ENCODE measurements around the gene ASXL3.

ASXL3 gene

DNA sequence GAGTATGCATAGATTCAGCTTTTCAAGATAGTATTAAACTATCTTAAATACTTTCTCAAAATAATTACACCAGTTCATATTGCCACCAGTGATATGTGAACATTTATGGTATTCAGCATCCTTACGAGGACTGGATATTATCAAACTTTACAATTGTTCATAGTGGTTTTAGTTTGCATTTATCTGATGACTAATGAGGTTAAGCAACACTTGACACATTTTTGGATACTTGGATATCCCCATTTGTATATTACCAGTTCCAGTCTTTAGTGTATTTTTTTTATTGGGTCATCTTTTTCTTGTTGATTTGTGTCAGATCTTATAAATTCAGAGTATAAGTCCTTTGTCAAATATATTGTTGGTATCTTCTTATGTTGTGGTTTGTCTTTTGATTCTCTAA, 128.4 kb downstream of the ASXL3 start:
- H3K9me3 ChIP-seq (ENCODE audit: control insufficient read depth in 5 of 5, low read length in 5 of 5), result no peaks in the 10 kb centered on the region
- H3K36me3 ChIP-seq (ENCODE audit: control insufficient read depth in 5 of 5, insufficient read depth in 5 of 5, low read length in 5 of 5), result no peaks in the 10 kb centered on the region
- no peaks in the 10 kb centered on the region for H3K27me3 ChIP-seq (ENCODE audit: control insufficient read depth in 5 of 5, insufficient read depth in 4 of 5, low read length in 5 of 5)
- no peaks in the 10 kb centered on the region for H3K4me1 ChIP-seq (ENCODE audit: control insufficient read depth in 5 of 5, insufficient read depth in 5 of 5, low read length in 5 of 5)
- H3K9ac ChIP-seq (ENCODE audit: low read length in 5 of 5), result no peak overlapping the region
- no peak overlapping the region for H3K4me3 ChIP-seq (ENCODE audit: low read depth in 1 of 5, low read length in 5 of 5)
- H3K27ac ChIP-seq (ENCODE audit: low read depth, low read length), result no peak overlapping the region

DNA sequence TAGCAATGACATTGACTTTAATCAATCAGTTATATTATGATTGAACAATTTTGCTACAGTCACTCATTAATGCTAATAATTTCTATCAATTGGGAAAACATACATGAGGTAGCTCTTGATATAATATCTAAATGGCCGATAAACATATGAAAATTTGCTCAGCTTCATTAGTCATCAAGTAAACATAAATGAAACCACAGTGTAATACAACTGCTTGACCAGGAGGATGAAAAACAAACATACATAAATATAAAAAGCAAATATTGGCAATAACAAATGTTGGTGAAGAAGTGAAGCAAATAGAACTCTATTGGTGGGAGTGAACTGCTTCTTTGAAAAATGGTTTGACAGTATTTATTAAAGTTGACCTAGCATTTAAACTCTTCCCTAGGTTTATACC, 130.9 kb downstream of the ASXL3 start:
- Histone ChIP-seq H3K9me3 (ENCODE audit: control insufficient read depth in 5 of 5, low read length in 5 of 5) (no peaks in the 10 kb centered on the region), H3K4me1 (ENCODE audit: control insufficient read depth in 5 of 5, insufficient read depth in 5 of 5, low read length in 5 of 5) (no peaks in the 10 kb centered on the region), H3K27me3 (ENCODE audit: control insufficient read depth in 5 of 5, insufficient read depth in 4 of 5, low read length in 5 of 5) (no peaks in the 10 kb centered on the region), H3K36me3 (ENCODE audit: control insufficient read depth in 5 of 5, insufficient read depth in 5 of 5, low read length in 5 of 5) (no peaks in the 10 kb centered on the region), H3K27ac (ENCODE audit: low read depth, low read length) (no peak overlapping the region), H3K9ac (ENCODE audit: low read length in 5 of 5) (no peak overlapping the region), H3K4me3 (ENCODE audit: low read depth in 1 of 5, low read length in 5 of 5) (no peak overlapping the region)

DNA sequence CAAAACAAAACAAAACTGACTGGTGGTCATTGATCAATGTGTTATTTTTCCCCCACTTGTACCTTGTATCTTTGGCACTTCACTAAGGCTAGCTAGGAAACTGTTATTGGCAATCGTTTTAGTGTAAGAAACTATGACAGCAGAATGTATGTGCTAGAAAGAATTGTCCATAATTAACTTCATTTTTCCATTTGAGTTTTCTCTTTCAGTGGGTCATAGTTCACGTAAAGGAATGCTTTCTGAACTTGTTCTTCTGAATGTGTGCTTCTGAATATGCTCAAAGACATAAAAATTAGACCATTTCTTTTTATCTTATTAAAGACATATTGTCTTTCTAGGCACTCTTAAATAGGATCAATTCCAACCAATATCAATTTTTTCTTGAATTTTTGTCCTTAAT, 132.2 kb downstream of the ASXL3 start:
- Histone ChIP-seq H3K4me1 (ENCODE audit: control insufficient read depth in 5 of 5, insufficient read depth in 5 of 5, low read length in 5 of 5) (no peaks in the 10 kb centered on the region), H3K36me3 (ENCODE audit: control insufficient read depth in 5 of 5, insufficient read depth in 5 of 5, low read length in 5 of 5) (no peaks in the 10 kb centered on the region), H3K9ac (ENCODE audit: low read length in 5 of 5) (no peak overlapping the region), H3K27ac (ENCODE audit: low read depth, low read length) (no peak overlapping the region), H3K9me3 (ENCODE audit: control insufficient read depth in 5 of 5, low read length in 5 of 5) (no peaks in the 10 kb centered on the region), H3K4me3 (ENCODE audit: low read depth in 1 of 5, low read length in 5 of 5) (no peak overlapping the region), H3K27me3 (ENCODE audit: control insufficient read depth in 5 of 5, insufficient read depth in 4 of 5, low read length in 5 of 5) (no peaks in the 10 kb centered on the region)

DNA sequence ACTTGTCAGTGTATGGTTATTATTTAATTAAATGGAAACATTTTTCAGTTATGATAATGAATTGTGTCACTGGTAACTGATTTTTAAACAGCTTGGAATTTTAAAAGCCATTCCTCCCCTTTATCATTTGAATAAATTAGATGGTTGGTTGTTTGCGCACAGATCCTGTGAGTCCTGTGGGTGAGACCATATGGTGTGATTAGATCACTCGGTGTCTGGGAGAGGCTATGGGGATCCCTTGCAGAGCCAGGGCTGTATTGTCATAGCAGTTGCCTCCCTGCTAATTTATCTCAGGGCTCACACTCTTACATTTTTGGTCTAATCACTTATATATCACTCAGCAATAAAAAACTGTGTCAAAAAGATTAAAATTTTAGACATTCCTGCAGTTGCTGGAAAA, 133.5 kb downstream of the ASXL3 start:
- Histone ChIP-seq H3K4me3 (ENCODE audit: low read depth in 1 of 5, low read length in 5 of 5) (no peak overlapping the region), H3K27me3 (ENCODE audit: control insufficient read depth in 5 of 5, insufficient read depth in 4 of 5, low read length in 5 of 5) (no peaks in the 10 kb centered on the region), H3K9ac (ENCODE audit: low read length in 5 of 5) (no peak overlapping the region), H3K9me3 (ENCODE audit: control insufficient read depth in 5 of 5, low read length in 5 of 5) (no peaks in the 10 kb centered on the region), H3K4me1 (ENCODE audit: control insufficient read depth in 5 of 5, insufficient read depth in 5 of 5, low read length in 5 of 5) (no peaks in the 10 kb centered on the region), H3K27ac (ENCODE audit: low read depth, low read length) (no peak overlapping the region), H3K36me3 (ENCODE audit: control insufficient read depth in 5 of 5, insufficient read depth in 5 of 5, low read length in 5 of 5) (no peaks in the 10 kb centered on the region)

- Histone ChIP-seq H3K27me3 (ENCODE audit: control insufficient read depth in 5 of 5, insufficient read depth in 4 of 5, low read length in 5 of 5) (no peaks in the 10 kb centered on the region), H3K4me3 (ENCODE audit: low read depth in 1 of 5, low read length in 5 of 5) (no peak overlapping the region), H3K36me3 (ENCODE audit: control insufficient read depth in 5 of 5, insufficient read depth in 5 of 5, low read length in 5 of 5) (no peaks in the 10 kb centered on the region), H3K27ac (ENCODE audit: low read depth, low read length) (no peak overlapping the region), H3K9ac (ENCODE audit: low read length in 5 of 5) (no peak overlapping the region), H3K4me1 (ENCODE audit: control insufficient read depth in 5 of 5, insufficient read depth in 5 of 5, low read length in 5 of 5) (no peaks in the 10 kb centered on the region), H3K9me3 (ENCODE audit: control insufficient read depth in 5 of 5, low read length in 5 of 5) (no peaks in the 10 kb centered on the region)
Observed at GRCh38 chr18:33712719-33713118, 134.7 kb downstream of the ASXL3 start.

DNA sequence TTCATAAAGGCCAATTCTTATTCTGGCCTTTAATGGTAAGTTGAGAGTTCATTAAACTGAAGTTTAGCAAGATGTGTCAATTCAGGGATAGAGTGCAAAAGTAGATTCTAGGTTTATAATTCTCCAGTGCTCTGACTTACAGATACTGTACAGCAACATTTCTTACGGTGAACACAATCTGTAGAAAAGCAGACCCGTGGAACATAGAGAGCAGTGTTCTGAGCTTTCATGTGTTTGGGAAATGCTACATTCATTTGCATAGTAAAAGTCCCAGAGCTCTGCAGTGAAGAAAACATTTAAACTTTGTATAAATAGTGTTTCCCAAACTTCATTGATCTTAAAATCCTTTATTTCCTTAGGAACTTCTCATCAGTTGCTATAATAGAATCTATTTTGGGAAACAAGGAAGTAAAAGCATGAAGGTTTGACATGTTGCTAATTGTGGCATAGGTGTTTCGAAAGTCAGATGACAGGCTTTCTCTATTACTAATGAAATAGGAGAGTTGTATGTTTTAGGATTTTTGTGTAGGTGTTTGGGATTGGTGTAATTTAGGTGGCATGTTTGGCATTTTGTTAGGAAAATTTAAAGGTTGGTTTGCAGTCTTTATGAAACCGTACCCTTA, 138.2 kb downstream of the ASXL3 start:
- Histone ChIP-seq H3K9me3 (ENCODE audit: control insufficient read depth in 5 of 5, low read length in 5 of 5) (no peaks in the 10 kb centered on the region), H3K27me3 (ENCODE audit: control insufficient read depth in 5 of 5, insufficient read depth in 4 of 5, low read length in 5 of 5) (no peaks in the 10 kb centered on the region), H3K4me1 (ENCODE audit: control insufficient read depth in 5 of 5, insufficient read depth in 5 of 5, low read length in 5 of 5) (no peaks in the 10 kb centered on the region), H3K9ac (ENCODE audit: low read length in 5 of 5) (no peak overlapping the region), H3K36me3 (ENCODE audit: control insufficient read depth in 5 of 5, insufficient read depth in 5 of 5, low read length in 5 of 5) (no peaks in the 10 kb centered on the region), H3K4me3 (ENCODE audit: low read depth in 1 of 5, low read length in 5 of 5) (no peak overlapping the region), H3K27ac (ENCODE audit: low read depth, low read length) (no peak overlapping the region)

DNA sequence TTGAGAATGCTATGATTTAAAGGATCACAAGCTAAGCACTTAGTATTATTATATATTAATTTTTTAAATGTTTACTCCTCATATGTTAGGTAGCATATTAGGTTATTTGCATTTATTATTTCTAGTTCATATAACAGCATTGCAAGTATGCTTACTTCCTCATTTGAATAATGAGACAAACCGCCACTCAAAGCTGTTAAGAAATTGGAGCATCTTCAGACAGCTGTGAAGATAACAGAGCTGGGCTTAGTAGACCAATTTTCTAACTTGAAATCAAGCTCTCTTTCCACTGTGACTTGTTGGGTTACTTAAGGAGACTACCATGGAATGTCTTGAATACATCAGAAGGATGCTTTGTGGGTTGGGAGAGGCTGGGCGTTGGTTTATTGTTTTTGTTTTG, 139.3 kb downstream of the ASXL3 start:
- H3K4me1 ChIP-seq (ENCODE audit: control insufficient read depth in 5 of 5, insufficient read depth in 5 of 5, low read length in 5 of 5), result no peaks in the 10 kb centered on the region
- no peak overlapping the region for H3K9ac ChIP-seq (ENCODE audit: low read length in 5 of 5)
- H3K9me3 ChIP-seq (ENCODE audit: control insufficient read depth in 5 of 5, low read length in 5 of 5), result peaks cover 0 to 1% (median 0%) of the 10 kb centered on the region in 5 donors
- no peaks in the 10 kb centered on the region for H3K27me3 ChIP-seq (ENCODE audit: control insufficient read depth in 5 of 5, insufficient read depth in 4 of 5, low read length in 5 of 5)
- no peak overlapping the region for H3K4me3 ChIP-seq (ENCODE audit: low read depth in 1 of 5, low read length in 5 of 5)
- no peak overlapping the region for H3K27ac ChIP-seq (ENCODE audit: low read depth, low read length)
- H3K36me3 ChIP-seq (ENCODE audit: control insufficient read depth in 5 of 5, insufficient read depth in 5 of 5, low read length in 5 of 5), result no peaks in the 10 kb centered on the region

DNA sequence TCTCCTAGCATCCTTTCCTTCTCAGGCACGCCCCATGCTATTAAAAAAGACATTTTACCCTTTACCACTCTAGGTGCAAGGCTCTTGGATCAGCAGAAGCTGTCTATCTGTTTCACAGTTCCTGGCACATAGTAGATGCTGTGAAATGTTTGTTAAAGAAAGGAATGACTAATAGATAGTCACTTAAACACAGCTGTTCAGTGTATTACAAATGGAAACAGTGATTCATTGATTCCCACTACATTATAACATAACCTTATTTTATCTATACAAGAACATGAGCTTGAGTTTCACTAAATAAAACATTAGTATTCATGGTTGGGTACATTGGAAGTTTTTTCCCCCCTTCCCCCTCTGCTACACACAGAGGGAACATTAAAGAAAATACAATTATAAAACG, 142.1 kb downstream of the ASXL3 start:
- Histone ChIP-seq H3K4me1 (ENCODE audit: control insufficient read depth in 5 of 5, insufficient read depth in 5 of 5, low read length in 5 of 5) (no peaks in the 10 kb centered on the region), H3K36me3 (ENCODE audit: control insufficient read depth in 5 of 5, insufficient read depth in 5 of 5, low read length in 5 of 5) (no peaks in the 10 kb centered on the region), H3K9ac (ENCODE audit: low read length in 5 of 5) (no peak overlapping the region), H3K9me3 (ENCODE audit: control insufficient read depth in 5 of 5, low read length in 5 of 5) (peaks cover 0 to 5% (median 0%) of the 10 kb centered on the region in 5 donors), H3K4me3 (ENCODE audit: low read depth in 1 of 5, low read length in 5 of 5) (no peak overlapping the region), H3K27ac (ENCODE audit: low read depth, low read length) (no peak overlapping the region), H3K27me3 (ENCODE audit: control insufficient read depth in 5 of 5, insufficient read depth in 4 of 5, low read length in 5 of 5) (no peaks in the 10 kb centered on the region)

DNA sequence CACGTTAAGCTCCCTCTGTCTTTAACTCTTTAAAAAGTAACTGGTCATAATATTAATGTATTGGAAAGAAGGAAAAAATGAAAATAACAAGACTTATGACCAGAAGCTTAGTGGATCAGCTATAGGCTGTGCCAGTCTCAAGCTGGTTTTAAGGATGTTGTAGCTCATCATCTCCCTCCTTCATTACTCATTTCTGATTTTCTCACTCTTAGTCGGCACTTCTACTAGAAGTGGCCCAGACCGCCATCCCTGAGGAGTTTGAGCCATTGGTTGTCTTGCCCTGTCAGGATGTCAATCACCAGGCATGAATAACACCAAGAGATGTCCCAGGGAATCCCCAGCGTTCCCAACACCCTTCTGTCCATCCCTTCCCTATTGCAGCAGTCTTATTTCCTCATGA, 151.5 kb downstream of the ASXL3 start:
- no peak overlapping the region for H3K4me3 ChIP-seq (ENCODE audit: low read depth in 1 of 5, low read length in 5 of 5)
- H3K4me1 ChIP-seq (ENCODE audit: control insufficient read depth in 5 of 5, insufficient read depth in 5 of 5, low read length in 5 of 5), result no peaks in the 10 kb centered on the region
- no peaks in the 10 kb centered on the region for H3K36me3 ChIP-seq (ENCODE audit: control insufficient read depth in 5 of 5, insufficient read depth in 5 of 5, low read length in 5 of 5)
- no peak overlapping the region for H3K9ac ChIP-seq (ENCODE audit: low read length in 5 of 5)
- no peaks in the 10 kb centered on the region for H3K27me3 ChIP-seq (ENCODE audit: control insufficient read depth in 5 of 5, insufficient read depth in 4 of 5, low read length in 5 of 5)
- H3K27ac ChIP-seq (ENCODE audit: low read depth, low read length), result no peak overlapping the region
- no peaks in the 10 kb centered on the region for H3K9me3 ChIP-seq (ENCODE audit: control insufficient read depth in 5 of 5, low read length in 5 of 5)

DNA sequence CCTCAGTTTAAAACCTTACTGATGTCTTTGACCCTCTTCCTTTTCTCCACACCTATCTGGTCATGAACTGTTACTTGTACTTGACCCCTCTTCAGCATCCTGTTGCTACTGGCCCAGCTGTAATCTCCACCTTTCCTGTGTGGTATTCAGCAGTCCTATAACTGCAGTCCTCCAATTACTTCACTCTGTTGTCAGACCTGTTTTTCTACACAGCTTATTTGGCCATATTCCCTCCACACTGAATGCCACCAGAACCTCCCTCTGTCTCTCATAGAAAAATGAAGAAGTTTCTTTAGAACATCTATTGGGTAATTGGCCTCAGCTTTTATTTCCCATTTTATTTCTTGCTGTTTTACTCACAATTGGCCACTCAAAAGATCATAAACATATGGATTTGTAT, 155.4 kb downstream of the ASXL3 start:
- Histone ChIP-seq H3K27ac (ENCODE audit: low read depth, low read length) (no peak overlapping the region), H3K36me3 (ENCODE audit: control insufficient read depth in 5 of 5, insufficient read depth in 5 of 5, low read length in 5 of 5) (no peaks in the 10 kb centered on the region), H3K9me3 (ENCODE audit: control insufficient read depth in 5 of 5, low read length in 5 of 5) (no peaks in the 10 kb centered on the region), H3K27me3 (ENCODE audit: control insufficient read depth in 5 of 5, insufficient read depth in 4 of 5, low read length in 5 of 5) (no peaks in the 10 kb centered on the region), H3K9ac (ENCODE audit: low read length in 5 of 5) (no peak overlapping the region), H3K4me1 (ENCODE audit: control insufficient read depth in 5 of 5, insufficient read depth in 5 of 5, low read length in 5 of 5) (no peaks in the 10 kb centered on the region), H3K4me3 (ENCODE audit: low read depth in 1 of 5, low read length in 5 of 5) (no peak overlapping the region)

DNA sequence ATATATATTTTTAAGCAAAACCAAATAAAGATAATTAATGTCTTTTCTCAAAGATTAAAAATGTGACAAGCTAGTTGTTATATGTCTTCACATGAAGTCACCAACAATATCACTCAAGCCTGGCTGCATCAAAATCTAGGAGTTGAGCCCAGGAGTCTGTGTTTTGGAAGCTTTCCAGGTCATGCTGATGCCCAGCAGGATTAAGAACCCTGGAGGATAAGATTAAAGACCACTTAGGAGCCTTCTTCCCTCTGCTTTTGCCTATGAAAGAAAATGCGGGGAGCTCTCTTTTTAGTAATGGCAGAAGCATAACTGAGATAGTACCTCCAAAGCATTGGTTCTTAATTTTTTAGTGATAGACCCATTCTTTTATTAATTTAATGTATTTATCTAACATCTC, 157.4 kb downstream of the ASXL3 start:
- Histone ChIP-seq H3K9me3 (ENCODE audit: control insufficient read depth in 5 of 5, low read length in 5 of 5) (no peaks in the 10 kb centered on the region), H3K9ac (ENCODE audit: low read length in 5 of 5) (no peak overlapping the region), H3K27ac (ENCODE audit: low read depth, low read length) (no peak overlapping the region), H3K36me3 (ENCODE audit: control insufficient read depth in 5 of 5, insufficient read depth in 5 of 5, low read length in 5 of 5) (peaks cover 0 to 3% (median 0%) of the 10 kb centered on the region in 5 donors), H3K4me1 (ENCODE audit: control insufficient read depth in 5 of 5, insufficient read depth in 5 of 5, low read length in 5 of 5) (no peaks in the 10 kb centered on the region), H3K27me3 (ENCODE audit: control insufficient read depth in 5 of 5, insufficient read depth in 4 of 5, low read length in 5 of 5) (no peaks in the 10 kb centered on the region), H3K4me3 (ENCODE audit: low read depth in 1 of 5, low read length in 5 of 5) (no peak overlapping the region)

Data from subcutaneous abdominal adipose tissue (tissue), 5 donors.